Stimulated activated memory B cell treated with anti-CD40 and anti-IgM and Interleukin-4, amounts not matched to agents 10 μg/mL and 1 μg/mL and 100 μg/mL, for 72 hours (primary cell): ENCODE measurements around the gene FZD7.

Experiments
- ATAC-seq: fragments of 150-1000 bp; cut with Tn5 transposase; 2 replicates; pipeline ENCODE4 v1.10.0; 2021
- H3K27ac Mint-ChIP-seq: one replicate; pipeline ENCODE4 v1.8.0; 2022; ENCODE audit warnings: mild to moderate bottlenecking, mixed read lengths
- H3K27me3 Mint-ChIP-seq: one replicate; pipeline ENCODE4 v1.8.0; 2022; ENCODE audit warnings: mixed read lengths
- H3K36me3 Mint-ChIP-seq: one replicate; pipeline ENCODE4 v1.8.0; 2022; ENCODE audit warnings: mixed read lengths
- H3K4me1 Mint-ChIP-seq: one replicate; pipeline ENCODE4 v1.8.0; 2022; ENCODE audit warnings: mixed read lengths
- H3K4me3 Mint-ChIP-seq: one replicate; pipeline ENCODE4 v1.8.0; 2022; ENCODE audit warnings: mild to moderate bottlenecking, moderate library complexity, mixed read lengths
- H3K9me3 Mint-ChIP-seq: one replicate; pipeline ENCODE4 v1.8.0; 2022; ENCODE audit warnings: mixed read lengths

The FZD7 gene

DNA sequence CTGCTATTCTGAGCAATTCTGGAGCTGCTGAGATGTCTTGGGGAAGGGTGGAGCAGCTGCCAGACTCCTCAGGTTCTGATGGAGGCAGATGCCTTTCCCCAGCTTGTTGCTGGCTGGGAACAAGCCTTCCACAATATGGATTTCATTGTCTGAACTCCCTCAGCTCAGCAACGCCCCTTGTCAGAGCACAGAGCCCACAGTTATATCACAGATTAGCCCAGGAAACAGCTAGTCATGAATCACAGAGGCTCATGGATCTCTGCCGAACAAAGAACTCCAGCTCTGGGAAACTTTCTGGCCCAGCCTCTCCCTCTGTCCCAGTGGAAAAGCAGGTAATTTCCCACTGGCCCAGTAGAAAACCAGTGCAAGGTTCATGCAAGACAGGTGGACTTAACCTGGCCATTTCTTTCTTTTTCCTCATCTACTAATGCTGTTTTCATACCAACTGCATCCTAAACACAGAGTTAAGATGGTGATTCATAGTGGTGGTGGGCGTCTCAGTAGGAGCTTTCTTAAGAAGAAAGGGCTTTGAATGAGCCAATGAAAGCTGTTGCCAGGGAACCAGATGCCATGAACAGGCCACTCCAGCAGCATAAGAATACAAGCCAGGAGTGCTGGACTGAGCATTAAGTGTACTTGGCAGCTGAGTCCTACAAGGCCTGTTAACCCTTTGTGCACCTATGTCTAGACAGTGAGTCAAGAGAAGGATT is 30.7 kb downstream of the FZD7 start:
- peaks cover 33% of the 10 kb centered on the region for H3K27me3 Mint-ChIP-seq
- no peaks in the 10 kb centered on the region for H3K4me1 Mint-ChIP-seq
- no peak for ATAC-seq
- peaks cover 3% of the 10 kb centered on the region for H3K9me3 Mint-ChIP-seq
- no peak overlapping the region for H3K4me3 Mint-ChIP-seq
- H3K36me3 Mint-ChIP-seq, result no peaks in the 10 kb centered on the region
- no peak overlapping the region for H3K27ac Mint-ChIP-seq

DNA sequence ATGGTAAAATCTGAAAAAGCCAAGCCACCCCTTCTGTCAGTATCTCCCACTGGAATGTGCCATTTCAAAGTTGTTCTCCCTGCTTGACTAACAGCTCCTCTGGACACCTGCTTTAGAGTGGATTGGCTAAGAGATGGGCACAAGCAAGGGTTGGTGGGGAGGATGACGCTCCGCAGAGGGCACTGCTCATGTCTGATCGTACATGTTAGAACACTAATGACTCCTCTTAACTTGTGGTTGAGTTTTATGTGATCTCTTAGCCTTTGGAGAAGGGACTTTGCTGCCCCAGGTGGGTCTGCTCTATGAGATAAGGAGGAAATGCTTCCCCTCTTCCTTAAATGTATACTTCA is 31.2 kb downstream of the FZD7 start:
- peaks cover 28% of the 10 kb centered on the region for H3K27me3 Mint-ChIP-seq
- no peak overlapping the region for H3K27ac Mint-ChIP-seq

GRCh38 chr2:202065876-202066275 is 32.2 kb downstream of the FZD7 start:
- H3K27ac Mint-ChIP-seq, result no peak overlapping the region
- H3K27me3 Mint-ChIP-seq, result peaks cover 20% of the 10 kb centered on the region
- H3K4me3 Mint-ChIP-seq, result no peak overlapping the region
- H3K4me1 Mint-ChIP-seq, result no peaks in the 10 kb centered on the region
- H3K9me3 Mint-ChIP-seq, result no peaks in the 10 kb centered on the region
- no peak for ATAC-seq
- H3K36me3 Mint-ChIP-seq, result no peaks in the 10 kb centered on the region

More for the DNA sequence above, 31.2 kb downstream of the FZD7 start:
- Mint-ChIP-seq H3K4me3 (no peak overlapping the region), H3K36me3 (no peaks in the 10 kb centered on the region), H3K4me1 (no peaks in the 10 kb centered on the region), H3K9me3 (peaks cover 3% of the 10 kb centered on the region)
- ATAC-seq, result no peak

GRCh38 chr2:202066875-202067274 is 33.2 kb downstream of the FZD7 start:
- no peaks in the 10 kb centered on the region for H3K9me3 Mint-ChIP-seq
- peaks cover 16% of the 10 kb centered on the region for H3K27me3 Mint-ChIP-seq
- no peaks in the 10 kb centered on the region for H3K36me3 Mint-ChIP-seq

DNA sequence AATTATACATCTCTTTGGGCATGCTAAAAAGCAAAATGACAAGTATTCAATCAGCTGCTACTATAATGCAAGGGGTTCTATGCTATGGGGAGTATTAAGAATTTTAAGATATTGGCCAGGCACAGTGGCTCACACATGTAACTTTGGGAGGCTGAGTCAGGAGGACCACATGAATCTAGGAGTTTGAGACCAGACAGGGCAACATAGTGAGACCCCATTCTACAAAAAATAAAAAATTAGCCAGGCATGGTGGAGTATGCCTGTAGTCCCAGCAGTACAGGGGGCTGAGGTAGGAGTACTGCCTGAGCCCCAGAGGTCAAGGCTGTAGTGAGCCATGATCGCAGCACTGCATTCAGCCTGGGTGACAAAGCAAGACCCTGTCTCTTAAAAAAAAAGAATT is 33.9 kb downstream of the FZD7 start:
- Mint-ChIP-seq H3K4me3 (no peak overlapping the region), H3K27ac (no peak overlapping the region), H3K9me3 (no peaks in the 10 kb centered on the region), H3K36me3 (no peaks in the 10 kb centered on the region), H3K4me1 (no peaks in the 10 kb centered on the region), H3K27me3 (peaks cover 16% of the 10 kb centered on the region)
- no peak for ATAC-seq

More at GRCh38 chr2:202066875-202067274, 33.2 kb downstream of the FZD7 start:
- H3K4me3 Mint-ChIP-seq, result no peak overlapping the region
- ATAC-seq, result no peak
- H3K27ac Mint-ChIP-seq, result no peak overlapping the region
- no peaks in the 10 kb centered on the region for H3K4me1 Mint-ChIP-seq

- no peaks in the 10 kb centered on the region for H3K36me3 Mint-ChIP-seq
- H3K27me3 Mint-ChIP-seq, result peaks cover 26% of the 10 kb centered on the region
- no peaks in the 10 kb centered on the region for H3K4me1 Mint-ChIP-seq
- ATAC-seq, result no peak
- H3K9me3 Mint-ChIP-seq, result no peaks in the 10 kb centered on the region
- H3K27ac Mint-ChIP-seq, result no peak overlapping the region
- no peak overlapping the region for H3K4me3 Mint-ChIP-seq
Observed at GRCh38 chr2:202069170-202070067, 35.8 kb downstream of the FZD7 start.

DNA sequence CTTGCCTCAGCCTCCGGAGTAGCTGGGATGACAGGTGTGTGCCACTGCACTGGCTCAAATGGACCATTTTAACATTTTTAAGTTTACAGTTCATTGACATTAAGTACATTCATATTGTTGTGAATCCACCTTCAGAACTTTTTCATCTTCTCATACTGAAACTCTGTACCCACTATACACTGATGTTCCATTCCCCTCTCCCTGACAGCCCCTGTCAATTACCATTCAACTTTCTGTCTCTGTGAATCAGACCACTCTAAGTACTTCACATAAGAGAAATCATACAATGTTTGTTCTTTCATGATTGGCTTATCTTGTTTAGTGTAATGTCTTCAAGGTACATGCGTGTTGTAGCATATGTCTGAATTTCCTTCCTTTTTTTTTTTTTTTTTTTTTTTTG is 37.5 kb downstream of the FZD7 start:
- H3K27ac Mint-ChIP-seq, result no peak overlapping the region
- peaks cover 16% of the 10 kb centered on the region for H3K27me3 Mint-ChIP-seq
- no peak for ATAC-seq
- no peak overlapping the region for H3K4me3 Mint-ChIP-seq
- H3K9me3 Mint-ChIP-seq, result no peaks in the 10 kb centered on the region
- no peaks in the 10 kb centered on the region for H3K36me3 Mint-ChIP-seq
- no peaks in the 10 kb centered on the region for H3K4me1 Mint-ChIP-seq

DNA sequence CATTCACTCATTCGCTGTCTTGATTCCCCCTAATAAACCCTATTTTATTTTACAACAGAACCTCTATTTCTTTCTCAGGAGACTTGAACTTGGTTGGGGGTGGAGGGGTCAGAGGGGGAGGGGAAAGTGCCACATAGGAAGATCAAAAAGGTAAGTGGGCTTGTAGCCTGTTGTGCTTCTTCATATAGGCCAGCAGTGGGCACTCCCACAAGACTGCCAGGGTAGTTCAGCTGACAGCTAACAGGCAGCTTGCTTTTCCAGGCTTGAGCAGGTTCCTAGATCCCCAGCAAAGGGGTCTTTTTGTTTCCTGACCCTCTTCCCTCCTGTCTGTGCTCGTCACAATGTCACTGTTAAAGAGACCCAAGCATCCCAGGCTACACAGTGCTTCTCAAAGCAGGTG is 38.6 kb downstream of the FZD7 start:
- H3K9me3 Mint-ChIP-seq, result no peaks in the 10 kb centered on the region
- no peak for ATAC-seq
- H3K27me3 Mint-ChIP-seq, result peaks cover 16% of the 10 kb centered on the region
- H3K4me1 Mint-ChIP-seq, result no peaks in the 10 kb centered on the region
- H3K36me3 Mint-ChIP-seq, result no peaks in the 10 kb centered on the region
- no peak overlapping the region for H3K4me3 Mint-ChIP-seq
- no peak overlapping the region for H3K27ac Mint-ChIP-seq

DNA sequence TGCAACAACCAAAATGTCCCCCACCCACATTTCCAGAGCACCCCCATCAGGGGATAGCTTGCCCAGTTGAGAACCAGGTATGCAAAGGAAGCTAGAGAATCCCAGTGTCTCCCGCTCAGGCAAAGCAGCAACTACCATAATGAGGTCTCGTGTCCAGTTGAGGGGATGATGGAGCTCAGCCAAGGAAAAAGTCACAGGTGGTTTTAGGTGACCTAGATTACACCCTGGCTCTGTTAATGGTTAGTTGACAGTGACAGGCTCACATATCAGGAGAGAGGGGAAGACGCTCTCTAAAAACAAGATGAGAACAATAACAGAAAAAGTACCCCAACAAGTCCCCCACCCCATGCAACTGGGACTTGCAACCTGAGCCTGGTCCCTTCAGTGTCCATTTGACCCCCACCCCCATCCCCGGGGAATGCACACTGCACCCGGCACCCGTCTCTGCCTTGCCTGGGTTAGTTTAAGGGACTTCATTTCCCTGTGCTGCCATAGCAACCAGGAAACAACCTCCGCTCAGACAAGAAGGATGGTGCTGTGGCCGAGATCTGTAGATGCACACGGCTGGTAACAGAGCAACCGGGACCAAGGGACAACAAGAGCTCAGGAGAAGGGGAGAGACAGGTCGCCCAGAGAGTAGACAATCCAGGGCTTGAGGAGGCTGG is 39.2 kb downstream of the FZD7 start, which contains the start of gene KIAA2012:
Gene KIAA2012, plus strand, starts transcription at position 519 of the 665 bp plus-strand sequence. CDS start 373 bp downstream, outside the sequence.
- Mint-ChIP-seq H3K4me1 (no peaks in the 10 kb centered on the region), H3K4me3 (no peak within 1 kb of the TSS), H3K27ac (no peak within 1 kb of the TSS), H3K9me3 (no peaks in the 10 kb centered on the region), H3K36me3 (no peaks in the 10 kb centered on the region), H3K27me3 (peaks cover 16% of the 10 kb centered on the region)
- no peak for ATAC-seq

DNA sequence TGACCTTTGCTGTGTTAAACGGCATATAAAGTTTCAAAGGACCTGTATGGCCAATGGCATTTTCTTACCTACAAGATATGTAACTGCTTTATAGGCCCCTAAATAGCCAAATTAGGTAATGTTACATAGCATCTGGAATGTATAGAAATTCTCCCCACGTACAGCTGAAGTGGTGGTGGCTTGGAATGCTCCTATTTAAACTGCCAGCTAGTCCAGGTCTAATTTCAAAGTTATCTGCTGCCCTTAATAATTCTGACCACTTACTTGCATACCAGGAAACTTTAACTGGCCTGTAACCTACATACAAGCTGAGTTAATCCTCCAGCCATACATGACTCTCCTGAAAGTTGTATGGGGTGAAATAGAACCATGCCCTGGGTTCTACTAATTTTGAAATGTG is 40.7 kb downstream of the FZD7 start:
- Mint-ChIP-seq H3K36me3 (no peaks in the 10 kb centered on the region), H3K27me3 (peaks cover 16% of the 10 kb centered on the region), H3K4me1 (no peaks in the 10 kb centered on the region), H3K4me3 (no peak overlapping the region), H3K27ac (no peak overlapping the region), H3K9me3 (no peaks in the 10 kb centered on the region)
- ATAC-seq, result no peak

DNA sequence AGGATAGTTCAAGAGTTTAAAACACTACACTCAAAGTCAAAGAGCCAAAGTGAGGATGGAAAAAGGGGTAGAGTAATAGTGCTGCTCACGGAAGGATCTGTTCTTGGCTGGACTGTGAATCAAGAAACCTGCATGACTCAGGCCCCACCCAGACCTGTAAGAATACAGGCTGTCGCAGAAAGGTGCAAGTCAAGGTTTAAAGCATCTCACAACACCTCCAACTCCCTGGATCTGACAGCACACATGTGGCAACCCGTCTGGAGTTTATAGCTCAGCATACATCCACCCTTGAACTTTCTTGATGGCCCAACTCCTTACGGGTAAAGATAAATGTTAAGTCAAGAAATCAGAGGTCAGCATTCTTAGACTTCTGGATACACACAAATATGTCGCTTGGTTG is 45.7 kb downstream of the FZD7 start:
- Mint-ChIP-seq H3K36me3 (no peaks in the 10 kb centered on the region), H3K27me3 (no peaks in the 10 kb centered on the region), H3K9me3 (no peaks in the 10 kb centered on the region), H3K4me1 (no peaks in the 10 kb centered on the region), H3K4me3 (no peak overlapping the region), H3K27ac (no peak overlapping the region)
- no peak for ATAC-seq

DNA sequence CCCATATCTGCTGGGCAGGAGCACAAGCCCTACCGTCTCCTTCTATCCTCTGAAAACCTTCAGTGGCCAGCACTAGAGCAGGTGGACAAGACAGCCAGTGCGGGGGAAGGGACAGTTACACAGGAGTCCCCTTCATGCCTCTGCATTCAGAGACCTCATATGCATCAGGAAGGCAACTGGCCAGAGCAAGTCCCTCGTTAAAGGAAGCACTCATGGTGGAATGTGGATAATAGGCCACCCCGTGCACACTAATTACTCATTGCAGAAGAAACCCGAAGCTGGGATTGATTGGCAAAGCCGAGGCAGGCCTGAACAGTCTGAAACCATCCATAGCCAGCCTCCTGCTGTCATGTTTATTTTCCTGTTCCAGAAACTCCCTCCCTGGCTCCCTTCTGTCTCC is 50.6 kb downstream of the FZD7 start:
- no peak for ATAC-seq
- Mint-ChIP-seq H3K27me3 (no peaks in the 10 kb centered on the region), H3K36me3 (no peaks in the 10 kb centered on the region), H3K27ac (no peak overlapping the region), H3K9me3 (no peaks in the 10 kb centered on the region), H3K4me1 (no peaks in the 10 kb centered on the region), H3K4me3 (no peak overlapping the region)
